HG03103 (cell line): ENCODE results near the gene PDE4D.

Experiments used
- ATAC-seq: cut with Tn5 transposase; IDR thresholded peaks from one replicate; pipeline ENCODE4 v1.9.1; 2021; ENCODE audit warnings: low read depth; ENCODE audit not compliant: unreplicated experiment

The PDE4D gene

GRCh38 chr5:59151162-59151889 lies 742.2 kb downstream of the PDE4D start:
- ATAC-seq, result no peak

DNA sequence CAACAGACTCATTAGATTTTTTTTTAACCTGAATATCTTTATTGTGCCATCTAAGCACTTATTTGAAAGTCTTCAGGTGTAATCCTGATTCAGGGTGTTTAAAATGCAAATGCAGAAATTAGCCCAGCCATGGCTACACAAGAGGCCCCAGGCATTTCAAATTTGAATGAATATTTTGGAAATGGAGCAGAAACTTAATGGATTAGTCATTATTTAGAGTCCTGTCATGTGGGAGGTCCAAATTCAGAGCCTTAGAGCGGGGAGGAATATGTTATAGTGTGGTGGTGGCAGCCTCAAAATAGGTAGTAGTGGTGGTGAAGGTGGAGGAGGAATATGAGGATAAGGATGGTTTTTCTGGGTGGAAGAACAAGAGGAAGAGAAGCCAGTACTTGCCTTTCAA lies 743.7 kb downstream of the PDE4D start:
- no peak for ATAC-seq

GRCh38 chr5:59149271-59149670 lies 744.3 kb downstream of the PDE4D start:
- ATAC-seq, result no peak

GRCh38 chr5:59146729-59147128 lies 746.8 kb downstream of the PDE4D start:
- ATAC-seq, result no peak

DNA sequence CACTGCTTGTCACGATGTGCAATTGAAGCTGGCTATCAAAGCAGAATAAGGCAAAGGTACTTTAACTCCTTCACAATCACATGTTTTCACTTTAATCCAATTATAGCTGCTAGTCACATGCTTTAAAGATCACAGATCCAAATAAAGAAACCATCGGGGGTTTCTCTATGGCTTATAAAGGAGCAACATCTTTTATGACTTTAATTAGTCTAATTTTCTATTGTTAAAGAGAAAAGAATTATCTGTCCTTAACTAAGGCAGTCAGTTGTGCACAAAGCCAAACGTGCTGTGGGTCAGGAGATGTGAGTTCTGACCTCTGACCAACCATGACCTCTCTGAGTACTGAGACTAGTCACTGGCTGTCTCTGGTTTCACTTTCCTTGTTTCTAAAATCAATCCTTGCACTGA lies 749.6 kb downstream of the PDE4D start:
- peak; percentile 98 for ATAC-seq

DNA sequence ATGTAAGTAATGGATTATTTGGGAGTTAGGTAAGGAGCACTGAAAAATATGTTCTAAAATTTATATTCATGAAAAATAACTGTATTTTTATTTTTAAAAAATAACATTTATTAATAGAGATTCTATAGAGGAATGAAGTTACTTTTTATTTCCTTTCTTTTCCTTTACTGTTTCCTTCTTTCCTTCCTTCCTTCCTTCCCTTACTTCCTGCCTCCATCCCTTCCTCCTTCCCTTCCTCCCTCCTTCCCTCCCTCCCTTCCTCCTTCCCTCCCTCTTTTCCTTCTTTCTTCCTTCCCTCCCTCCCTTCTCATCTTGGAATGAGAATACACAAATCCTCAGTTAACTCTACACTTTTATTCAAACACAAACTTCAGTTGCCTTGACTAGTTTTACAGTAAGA lies 750.6 kb downstream of the PDE4D start:
- ATAC-seq, result no peak

DNA sequence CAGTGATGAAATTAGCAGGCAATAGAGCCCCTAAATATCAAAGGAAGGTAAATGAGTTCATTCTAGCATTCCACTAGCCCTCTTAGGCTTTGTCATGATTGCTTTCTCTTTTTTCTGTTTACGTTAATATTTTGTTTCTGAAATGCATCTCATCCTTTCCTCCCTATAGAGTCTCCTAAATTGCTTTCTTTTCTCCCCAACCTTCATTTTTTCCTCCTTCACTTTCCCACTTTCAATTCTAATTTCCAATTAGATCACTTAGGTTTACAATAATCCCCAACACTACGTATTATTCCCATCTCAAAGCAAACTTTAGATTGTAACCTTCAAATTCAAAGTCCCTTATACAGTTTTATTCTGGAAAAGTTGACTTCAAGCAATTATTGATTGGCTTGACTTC lies 751.4 kb downstream of the PDE4D start:
- ATAC-seq, result no peak

DNA sequence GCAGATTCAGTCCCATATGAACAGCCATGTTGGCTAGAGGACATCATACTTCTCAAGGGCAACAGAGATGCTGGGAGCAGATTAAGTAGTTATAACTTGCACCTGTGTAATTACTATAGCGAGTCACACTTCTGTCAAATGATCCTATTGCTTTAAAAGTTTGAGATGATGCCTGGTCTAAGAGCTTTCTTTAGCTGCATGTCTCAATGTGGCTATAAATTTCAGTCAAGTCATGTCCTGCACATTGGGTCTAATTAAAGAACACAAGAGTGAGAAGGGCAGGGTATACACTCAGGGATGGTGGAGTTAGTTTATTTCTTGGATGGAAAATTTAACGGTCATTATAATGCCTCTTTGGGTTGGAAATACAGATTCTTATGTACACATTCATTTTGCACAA lies 753.4 kb downstream of the PDE4D start:
- ATAC-seq, result no peak

GRCh38 chr5:59139695-59140094 lies 753.8 kb downstream of the PDE4D start:
- ATAC-seq, result no peak

GRCh38 chr5:59138509-59138908 lies 755.0 kb downstream of the PDE4D start:
- ATAC-seq, result no peak

- ATAC-seq, result no peak
Measured at GRCh38 chr5:59137846-59138245, 755.7 kb downstream of the PDE4D start.

DNA sequence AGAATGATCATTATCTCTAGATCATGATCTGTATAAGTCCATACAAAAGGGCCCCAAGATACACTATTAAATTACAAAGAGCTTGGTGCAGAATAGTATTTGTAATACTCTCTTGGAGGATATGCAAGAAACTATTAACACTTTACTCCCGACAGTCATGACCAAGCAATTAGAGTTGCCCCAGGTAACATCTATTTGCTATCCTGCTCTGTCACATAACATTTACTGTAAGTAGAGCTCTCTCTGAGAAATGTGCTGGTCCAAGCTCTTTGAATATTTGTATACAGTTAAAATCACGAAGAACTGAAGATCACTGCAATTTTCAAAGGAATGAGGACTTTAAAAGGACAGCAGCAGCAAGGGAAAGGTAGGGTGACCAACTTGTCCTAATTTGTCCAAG lies 757.0 kb downstream of the PDE4D start:
- ATAC-seq, result no peak

GRCh38 chr5:59134471-59135163 lies 758.9 kb downstream of the PDE4D start:
- ATAC-seq, result no peak

DNA sequence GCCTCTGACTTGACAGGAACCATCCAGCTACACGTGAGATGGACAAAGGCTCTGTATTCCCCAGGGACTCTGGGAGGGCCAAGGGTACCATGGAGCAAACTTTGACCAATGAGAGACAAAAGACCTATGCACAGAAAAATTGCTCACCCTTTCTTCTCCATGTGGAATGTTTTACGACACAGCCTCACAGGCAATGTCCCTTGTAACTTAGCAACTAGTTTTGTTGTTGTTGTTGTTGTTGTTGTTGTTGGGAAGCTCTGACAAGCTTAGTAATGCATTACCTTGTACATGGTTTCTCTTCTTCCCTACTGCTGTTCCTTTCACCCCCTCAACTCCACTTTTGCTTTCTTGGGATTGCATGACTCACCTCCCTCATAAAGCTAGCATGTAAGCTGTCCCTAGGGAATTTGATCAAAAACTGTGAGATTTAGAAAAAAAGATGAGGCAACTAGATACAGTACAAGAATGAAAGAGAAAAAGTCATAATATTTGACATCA lies 759.7 kb downstream of the PDE4D start:
- ATAC-seq, result no peak

DNA sequence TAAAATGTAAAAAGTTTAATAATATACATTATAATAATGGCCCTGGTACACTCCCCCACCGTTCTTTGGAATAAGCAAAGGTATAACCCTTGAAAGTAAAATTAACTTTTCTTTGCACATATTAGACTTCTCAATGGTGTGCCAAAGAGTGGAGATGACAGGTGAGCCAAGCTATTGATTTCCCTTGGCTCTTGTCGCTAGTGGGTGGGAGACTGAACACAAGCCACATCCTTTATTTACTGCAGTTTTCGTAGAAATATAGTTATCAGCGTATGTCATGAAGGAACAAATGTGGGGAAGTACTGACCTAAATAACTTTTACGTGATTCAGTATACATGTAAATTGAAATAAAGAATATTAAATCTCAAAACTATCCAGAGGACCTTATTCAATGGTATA lies 761.4 kb downstream of the PDE4D start:
- ATAC-seq, result no peak

DNA sequence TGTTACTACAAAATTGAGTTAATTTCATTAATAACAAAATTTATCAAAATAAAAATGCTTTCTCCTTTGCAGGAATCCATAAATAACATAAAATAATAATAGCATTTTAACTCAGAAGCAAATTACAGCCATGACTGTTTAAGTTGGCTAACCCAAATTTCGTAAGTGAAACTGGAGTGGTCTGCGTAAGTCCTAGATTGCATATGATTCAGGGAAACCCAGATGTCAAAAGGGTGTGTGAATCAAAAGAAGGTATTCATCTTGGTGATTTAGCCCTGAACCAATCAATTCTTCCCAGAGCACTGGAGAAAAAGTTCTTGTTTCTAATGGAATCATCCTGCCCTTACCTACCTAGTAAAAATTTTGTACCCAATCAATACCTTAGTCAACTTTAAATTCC lies 763.1 kb downstream of the PDE4D start:
- no peak for ATAC-seq

- ATAC-seq, result no peak
Measured at GRCh38 chr5:59128646-59129290, 764.8 kb downstream of the PDE4D start.

DNA sequence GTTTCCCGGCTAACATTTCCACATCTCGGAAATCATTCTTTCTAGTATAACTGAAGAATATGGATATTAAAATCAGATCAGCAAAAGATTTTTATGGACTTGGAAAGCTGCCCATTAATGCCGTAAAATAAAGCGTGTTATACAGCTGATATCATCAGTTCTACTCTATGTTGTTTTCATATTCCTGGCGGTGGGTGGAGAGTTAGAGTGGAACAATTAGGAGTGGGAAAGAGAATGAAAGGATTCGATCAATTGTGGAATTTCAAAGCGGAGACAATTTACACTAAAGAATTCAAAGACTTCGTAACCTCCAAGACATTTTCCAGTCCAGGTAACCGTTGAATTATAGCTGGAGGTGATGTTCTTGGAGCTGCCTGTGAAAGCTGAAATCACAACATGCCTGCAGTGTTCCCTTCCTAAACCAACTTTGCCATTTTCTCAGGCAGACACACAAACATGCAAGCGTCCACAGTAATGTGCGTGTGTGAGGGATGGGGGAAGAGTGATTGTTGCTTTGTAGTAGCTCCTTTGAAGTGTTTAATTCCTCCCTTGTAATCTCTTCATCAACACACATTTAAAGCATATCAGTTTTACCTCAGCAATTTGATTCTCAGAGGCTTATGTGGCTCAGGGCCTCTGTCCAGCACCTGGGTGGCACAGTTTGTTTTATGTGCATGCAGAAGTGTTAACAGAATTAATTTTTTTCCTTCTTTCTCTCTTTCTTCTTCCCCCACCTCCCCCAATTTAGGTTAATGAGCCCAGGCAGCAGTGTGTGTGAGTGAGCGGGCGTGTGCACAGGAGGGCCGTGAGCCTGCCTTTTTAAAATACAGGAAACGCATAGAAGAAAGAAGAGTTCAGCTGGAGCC lies 766.6 kb downstream of the PDE4D start:
- ATAC-seq, result no peak

DNA sequence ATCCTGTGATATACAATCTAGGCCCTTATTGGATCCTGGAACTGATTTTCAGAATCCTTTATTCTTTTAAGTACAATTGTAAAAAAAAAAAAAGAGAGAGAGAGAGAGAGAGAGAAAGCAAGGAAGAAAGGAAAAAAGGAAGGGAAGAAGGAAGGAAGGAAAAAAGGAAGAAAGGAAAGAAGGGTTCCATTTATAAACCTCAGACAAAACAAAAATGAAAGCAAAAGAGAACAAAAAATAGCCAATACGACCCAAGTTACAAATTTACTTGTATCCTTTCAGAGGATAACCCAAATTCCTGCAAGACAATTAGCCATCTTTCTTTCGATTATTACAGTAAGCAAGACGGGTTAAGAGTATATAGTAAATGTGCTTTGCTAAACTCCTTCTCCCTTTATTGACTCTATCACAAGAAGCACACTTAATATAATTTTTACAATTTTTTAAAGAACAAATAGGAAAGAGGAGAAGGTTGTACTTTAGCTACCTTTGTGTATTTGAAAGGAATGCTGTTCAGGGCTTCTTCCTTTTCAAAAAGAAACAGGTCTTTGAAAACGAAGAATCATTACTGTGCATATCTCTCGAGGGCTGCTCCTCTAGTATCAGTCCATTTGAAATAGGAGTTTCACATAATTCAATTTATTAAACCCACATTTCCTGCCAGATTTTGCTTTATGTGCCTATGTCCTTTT lies 767.4 kb downstream of the PDE4D start:
- ATAC-seq, result no peak
